Duodenal mucosa (tissue), 2 donors: Measurements from ENCODE around the gene ECI2.

Source experiments
- H3K27ac ChIP-seq: one replicate; pipeline ENCODE4 v1.7.0; 2013; ENCODE audit warnings: low read depth, low read length
- H3K27me3 ChIP-seq, 2 donors: one replicate each; pipeline ENCODE4 v1.7.0; 2013; ENCODE audit warnings: low read length in 2 of 2, control low read depth in 1 of 2; ENCODE audit not compliant: insufficient read depth in 2 of 2, control insufficient read depth in 1 of 2
- H3K36me3 ChIP-seq, 2 donors: one replicate each; pipeline ENCODE4 v1.7.0; 2013; ENCODE audit warnings: low read length in 2 of 2, control low read depth in 1 of 2; ENCODE audit not compliant: insufficient read depth in 2 of 2, control insufficient read depth in 1 of 2
- H3K4me1 ChIP-seq, 2 donors: one replicate each; pipeline ENCODE4 v1.7.0; 2013; ENCODE audit warnings: low read length in 2 of 2, control low read depth in 1 of 2; ENCODE audit not compliant: insufficient read depth in 2 of 2, control insufficient read depth in 1 of 2
- H3K4me3 ChIP-seq, 2 donors: one replicate each; pipeline ENCODE4 v1.7.0; 2013; ENCODE audit warnings: low read length in 2 of 2, low read depth in 1 of 2
- H3K9ac ChIP-seq, 2 donors: one replicate each; pipeline ENCODE4 v1.7.0; 2013; ENCODE audit warnings: low read length in 2 of 2, low read depth in 1 of 2
- H3K9me3 ChIP-seq, 2 donors: one replicate each; pipeline ENCODE4 v1.7.0; 2013; ENCODE audit warnings: low read length in 2 of 2, control low read depth in 1 of 2; ENCODE audit not compliant: control insufficient read depth in 1 of 2

Gene ECI2

GRCh38 chr6:4145083-4145482 lies 9.7 kb upstream of the ECI2 start:
- H3K9ac ChIP-seq = no peak overlapping the region
- no peak overlapping the region for H3K27ac ChIP-seq
- no peaks in the 10 kb centered on the region for H3K27me3 ChIP-seq

DNA sequence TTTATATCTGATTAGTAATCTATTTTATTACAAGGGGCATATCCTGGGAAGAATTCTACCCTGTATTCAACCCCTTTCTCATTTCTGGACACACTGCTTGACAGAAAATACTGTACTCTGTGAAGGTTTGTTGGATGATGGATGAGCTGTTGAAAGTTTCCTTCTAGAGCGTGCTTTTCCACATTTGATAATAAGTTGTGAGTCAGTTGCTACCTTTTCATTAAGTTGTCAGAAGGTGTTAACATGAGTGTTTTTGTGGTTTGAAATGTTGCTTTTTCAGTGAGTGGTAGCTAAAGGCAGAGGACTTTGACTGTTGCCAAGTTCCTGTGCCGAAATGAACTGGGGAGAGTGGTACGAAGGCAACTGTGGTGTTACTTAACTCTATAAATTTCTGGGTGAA lies 3.9 kb upstream of the ECI2 start:
- Histone ChIP-seq H3K36me3 (no peaks in the 10 kb centered on the region), H3K4me1 (peaks cover 7 to 8% of the 10 kb centered on the region in 2 donors), H3K4me3 (no peak overlapping the region), H3K9ac (no peak overlapping the region), H3K27me3 (no peaks in the 10 kb centered on the region), H3K27ac (no peak overlapping the region), H3K9me3 (no peaks in the 10 kb centered on the region)

More at GRCh38 chr6:4145083-4145482, 9.7 kb upstream of the ECI2 start:
- no peaks in the 10 kb centered on the region for H3K9me3 ChIP-seq
- no peaks in the 10 kb centered on the region for H3K36me3 ChIP-seq
- no peak overlapping the region for H3K4me3 ChIP-seq
- no peaks in the 10 kb centered on the region for H3K4me1 ChIP-seq

DNA sequence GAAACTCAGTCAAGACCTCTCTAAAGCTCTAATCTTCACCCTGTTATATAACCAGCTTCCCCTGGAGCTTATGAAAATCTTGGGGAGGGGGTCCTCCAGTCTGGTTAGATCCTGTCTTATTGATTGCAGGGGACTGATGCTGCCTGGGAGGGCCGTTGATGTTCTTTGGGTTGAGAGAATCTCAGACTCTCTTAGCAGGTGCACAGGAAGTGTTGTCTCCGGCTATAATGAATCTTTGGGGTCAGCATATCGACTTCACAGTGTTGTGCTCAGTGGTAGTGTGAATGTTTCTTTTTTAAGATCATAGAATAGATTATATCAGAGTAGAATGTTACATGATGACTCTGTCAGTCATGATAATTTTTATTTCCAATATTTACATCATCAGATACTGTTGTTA lies 2.8 kb upstream of the ECI2 start:
- H3K9ac ChIP-seq = no peak overlapping the region
- H3K4me3 ChIP-seq = no peak overlapping the region
- H3K36me3 ChIP-seq = no peaks in the 10 kb centered on the region
- H3K27ac ChIP-seq = no peak overlapping the region
- no peaks in the 10 kb centered on the region for H3K27me3 ChIP-seq
- H3K9me3 ChIP-seq = no peaks in the 10 kb centered on the region
- H3K4me1 ChIP-seq = peaks cover 17 to 18% of the 10 kb centered on the region in 2 donors

DNA sequence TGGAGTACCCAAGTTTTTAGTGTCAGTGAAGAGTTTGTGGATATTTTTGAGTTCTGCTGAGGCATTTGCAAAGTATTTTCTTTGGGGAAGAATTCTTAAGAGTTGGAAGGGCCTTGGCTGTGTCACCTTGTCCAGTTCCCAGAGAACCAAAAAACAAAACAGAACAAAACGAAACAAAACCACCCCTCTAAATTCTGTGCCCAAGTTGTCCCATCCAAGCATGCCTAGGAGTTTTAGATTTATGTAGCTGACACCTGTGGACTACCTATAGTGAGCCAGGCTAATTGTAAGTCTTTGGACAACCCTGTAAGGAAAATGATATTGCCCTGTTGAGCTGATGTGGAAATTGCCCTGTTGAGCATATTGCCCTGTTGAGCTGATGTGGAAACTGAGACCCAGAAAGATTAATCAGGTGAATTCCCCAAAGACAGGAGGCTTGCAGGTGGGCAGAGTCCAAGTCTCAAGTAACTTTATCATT lies 1.0 kb upstream of the ECI2 start:
- Histone ChIP-seq H3K9ac (peak overlapping the region; percentile 63 to 78), H3K9me3 (no peaks in the 10 kb centered on the region), H3K36me3 (peaks cover 6 to 7% of the 10 kb centered on the region in 2 donors), H3K4me3 (peak overlapping the region; percentile 85 to 90), H3K27me3 (no peaks in the 10 kb centered on the region), H3K27ac (peak overlapping the region; percentile 81), H3K4me1 (peaks cover 17 to 18% of the 10 kb centered on the region in 2 donors)

DNA sequence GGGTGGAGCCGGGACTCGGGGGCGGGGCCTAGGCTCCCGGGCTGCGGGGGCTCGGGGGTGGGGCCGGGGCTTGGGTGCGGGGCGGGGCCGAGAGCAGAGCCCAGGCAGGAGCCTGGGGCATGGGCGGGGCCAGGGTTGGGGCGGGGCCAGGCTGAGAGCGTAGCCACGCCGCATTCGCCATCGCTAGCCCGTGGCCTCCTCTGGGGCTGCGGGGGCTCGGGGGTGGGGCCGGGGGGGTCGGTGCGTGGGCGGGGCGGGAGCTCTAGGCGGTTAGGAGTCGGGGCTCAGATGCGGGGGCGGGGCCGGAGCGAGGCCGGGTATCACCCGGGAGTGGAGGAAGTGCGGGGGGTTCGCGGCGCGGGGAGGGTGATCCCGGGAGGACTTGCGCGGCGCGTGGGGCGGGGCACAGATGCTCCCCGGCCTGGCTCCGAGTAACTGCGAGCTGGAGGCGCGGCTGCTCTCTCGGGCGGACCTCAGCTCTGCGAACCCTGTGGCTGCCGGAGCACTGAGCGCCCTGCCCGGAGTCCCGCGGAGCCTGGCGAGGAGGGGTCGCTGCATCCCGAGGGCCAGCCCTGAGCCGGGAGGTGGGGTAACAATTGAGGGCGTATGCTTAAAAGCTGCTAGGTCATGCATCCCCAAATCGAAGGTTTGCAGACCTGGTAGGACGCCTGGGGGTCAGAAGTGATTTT lies 434 bp upstream of the ECI2 start:
- Histone ChIP-seq H3K4me3 (peak overlapping the region; percentile 85 to 90), H3K4me1 (peaks cover 17 to 22% of the 10 kb centered on the region in 2 donors), H3K27me3 (no peaks in the 10 kb centered on the region), H3K9ac (peak overlapping the region; percentile 63 to 78), H3K9me3 (no peaks in the 10 kb centered on the region), H3K36me3 (peaks cover 6 to 8% of the 10 kb centered on the region in 2 donors), H3K27ac (peak overlapping the region; percentile 81)

DNA sequence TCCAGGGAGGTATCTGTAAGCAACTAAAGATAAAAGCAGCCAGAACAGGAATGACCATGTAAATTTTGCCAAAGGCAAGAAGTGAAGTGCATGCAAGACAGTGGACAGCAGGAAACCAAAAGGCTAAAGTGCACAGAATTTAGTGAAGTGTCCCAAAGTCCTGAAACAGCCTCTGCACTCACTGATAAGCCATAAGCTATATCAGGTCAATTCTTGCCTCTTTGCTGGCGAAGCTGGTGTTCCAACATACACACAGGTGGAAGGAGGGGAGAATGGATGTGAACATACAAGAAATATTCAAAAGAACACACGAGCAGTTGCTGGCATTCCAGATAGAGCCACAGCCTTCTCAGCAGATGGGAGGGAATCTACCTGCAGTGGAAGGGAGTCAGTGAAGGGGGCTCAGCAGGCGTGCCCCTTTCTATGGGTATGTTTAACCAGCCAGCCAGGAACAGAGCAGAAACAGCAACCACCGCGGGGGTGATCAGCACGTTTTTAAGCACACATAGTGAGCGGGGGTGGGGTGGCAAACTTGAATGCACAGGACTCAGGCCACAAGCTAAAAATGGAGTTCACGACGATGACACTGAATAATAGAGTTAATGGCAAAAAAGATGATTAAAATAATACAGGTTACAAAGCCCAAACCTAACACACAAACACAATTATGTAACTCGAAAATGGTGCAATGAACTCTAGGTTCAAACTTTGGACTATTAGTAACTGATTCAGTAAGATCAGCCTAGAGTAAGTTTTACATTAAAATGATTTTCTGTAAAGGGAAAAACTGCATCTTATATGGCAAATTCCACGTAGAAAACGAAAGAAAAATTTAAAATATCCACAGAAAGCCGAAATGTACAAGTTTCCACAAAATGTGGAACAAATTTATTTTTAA lies 1.2 kb downstream of the ECI2 start:
- Histone ChIP-seq H3K27ac (peak overlapping the region; percentile 89), H3K4me3 (peak overlapping the region; percentile 83 to 88), H3K36me3 (peaks cover 18 to 24% of the 10 kb centered on the region in 2 donors), H3K4me1 (peaks cover 17 to 23% of the 10 kb centered on the region in 2 donors), H3K9ac (peak overlapping the region; percentile 62 to 92), H3K9me3 (no peaks in the 10 kb centered on the region), H3K27me3 (no peaks in the 10 kb centered on the region)

DNA sequence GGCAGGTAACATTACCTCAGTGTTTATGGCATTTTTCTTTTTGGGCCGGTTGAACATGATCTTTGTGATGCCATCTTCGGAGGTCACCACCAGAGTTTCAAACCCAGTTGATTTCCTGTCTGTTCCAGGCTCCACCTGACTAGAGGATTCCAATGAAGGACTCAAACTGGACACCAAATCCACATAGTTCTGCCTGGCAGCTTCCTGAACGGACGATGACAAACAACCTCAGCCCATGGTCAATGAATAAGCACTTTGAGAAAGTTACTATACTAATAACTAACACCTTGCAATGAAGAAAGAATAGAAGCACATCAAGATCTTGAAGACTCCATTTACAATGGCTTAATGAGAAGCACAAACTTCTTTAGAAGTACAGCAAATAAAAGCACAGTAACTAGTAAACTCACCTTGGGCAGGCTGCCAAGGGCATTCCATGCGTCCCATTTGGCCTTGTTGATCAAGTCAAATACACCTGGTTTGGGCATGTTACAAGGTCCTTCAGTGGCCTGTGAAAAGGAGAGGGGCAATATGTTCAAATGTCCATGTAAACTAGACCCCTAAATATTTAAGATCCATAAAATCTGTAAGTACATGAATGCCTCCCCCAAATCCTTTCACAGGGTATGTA lies 4.9 kb downstream of the ECI2 start:
- peaks cover 10 to 26% of the 10 kb centered on the region in 2 donors for H3K4me1 ChIP-seq
- no peak overlapping the region for H3K4me3 ChIP-seq
- peaks cover 35 to 49% of the 10 kb centered on the region in 2 donors for H3K36me3 ChIP-seq
- no peaks in the 10 kb centered on the region for H3K9me3 ChIP-seq
- no peaks in the 10 kb centered on the region for H3K27me3 ChIP-seq
- no peak overlapping the region for H3K27ac ChIP-seq
- H3K9ac ChIP-seq = no peak overlapping the region

- H3K4me3 ChIP-seq = no peak overlapping the region
- peaks cover 41 to 58% of the 10 kb centered on the region in 2 donors for H3K36me3 ChIP-seq
- H3K27ac ChIP-seq = no peak overlapping the region
- peaks cover 10 to 27% of the 10 kb centered on the region in 2 donors for H3K4me1 ChIP-seq
- no peaks in the 10 kb centered on the region for H3K27me3 ChIP-seq
- no peak overlapping the region for H3K9ac ChIP-seq
- no peaks in the 10 kb centered on the region for H3K9me3 ChIP-seq
These were observed 5.9 kb downstream of the ECI2 start for GRCh38 chr6:4129446-4129845.

GRCh38 chr6:4128748-4129147 lies 6.6 kb downstream of the ECI2 start:
- no peak overlapping the region for H3K4me3 ChIP-seq
- peaks cover 4 to 26% of the 10 kb centered on the region in 2 donors for H3K4me1 ChIP-seq
- H3K36me3 ChIP-seq = peaks cover 41 to 65% of the 10 kb centered on the region in 2 donors
- no peak overlapping the region for H3K27ac ChIP-seq
- H3K27me3 ChIP-seq = no peaks in the 10 kb centered on the region
- no peak overlapping the region for H3K9ac ChIP-seq
- no peaks in the 10 kb centered on the region for H3K9me3 ChIP-seq
